Gastrocnemius medialis (tissue), 4 donors: ENCODE measurements around the gene NOL4L. TPM values are rescaled to one million over a fixed set of nuclear protein-coding genes. Genes with fewer than 3 reads are reported as not detected.
"Not testable (repeated sequence)": the region's sequence is repeated elsewhere in the genome, so short reads cannot be mapped to it uniquely, and the experiment has no call there.

Experiments
- ATAC-seq, 2 donors: fragments of 150-250 bp; one replicate each; pipeline ENCODE4 v1.9.1; 2016
- DNase-seq, 2 donors: peaks; one replicate each; pipeline ENCODE4 v3.0.0-alpha.2; 2019
- H3K27ac ChIP-seq, 4 donors: fragments of 200-600 bp; sonication (generic); 1 replicate in 1 of 4; 2 replicates in 3 of 4; pipeline ENCODE4 v1.5.1; 2016 to 2018; ENCODE audit warnings: mild to moderate bottlenecking in 2 of 4, moderate library complexity in 1 of 4
- H3K27me3 ChIP-seq, 3 donors: fragments of 200-600 bp; sonication (generic) in 2 of 3; 1 replicate in 1 of 3; 2 replicates in 2 of 3; pipeline versions ENCODE4 v1.5.1 to v1.6.0; 2016 to 2019; ENCODE audit warnings: mild to moderate bottlenecking in 1 of 3, moderate library complexity in 1 of 3
- H3K36me3 ChIP-seq, 2 donors: fragments of 200-600 bp; sonication (generic) in 1 of 2; one replicate each; pipeline ENCODE4 v1.5.1; 2017 to 2018
- H3K4me1 ChIP-seq, 2 donors: fragments of 200-600 bp; sonication (generic) in 1 of 2; one replicate each; pipeline ENCODE4 v1.5.1; 2016 to 2017; ENCODE audit warnings: mild to moderate bottlenecking in 2 of 2
- H3K4me3 ChIP-seq, 4 donors: fragments of 200-600 bp; sonication (generic) in 3 of 4; 1 replicate in 1 of 4; 2 replicates in 3 of 4; pipeline ENCODE4 v1.5.1; 2016 to 2019; ENCODE audit warnings: mild to moderate bottlenecking in 2 of 4
- H3K9me3 ChIP-seq, 3 donors: fragments of 200-600 bp; sonication (generic) in 2 of 3; 1 replicate in 1 of 3; 2 replicates in 2 of 3; pipeline ENCODE4 v1.5.1; 2016 to 2019
- CTCF ChIP-seq, 5 experiments: fragments of 450-650 bp in 3 of 5; fragments of 200-600 bp in 2 of 5; sonication (generic) in 2 of 5; IDR thresholded peaks in 4 of 5; conservative IDR thresholded peaks in 1 of 5; 1 replicate in 4 of 5; 2 replicates in 1 of 5; pipeline ENCODE4 v1.5.1; 2016 to 2019; ENCODE audit warnings: antibody characterized with exemption in 5 of 5, mild to moderate bottlenecking in 3 of 5, moderate library complexity in 3 of 5
- POLR2A ChIP-seq, 2 donors: fragments of 450-650 bp; IDR thresholded peaks; one replicate each; pipeline ENCODE4 v1.6.1; 2017; ENCODE audit warnings: antibody characterized with exemption in 2 of 2, mild to moderate bottlenecking in 2 of 2, moderate library complexity in 2 of 2
- in situ Hi-C, 4 donors: fragments of 200-750 bp; cut with MboI; loops; one replicate each; pipeline versions ENCODE4 v1.15.0 to v1.8.0; 2017; ENCODE audit warnings: low sequenced_read_pairs in 4 of 4
- intact Hi-C: fragments of 100-400 bp; cut with DNase I; formaldehyde crosslinking; loops from one replicate; pipeline ENCODE4 v1.15.1; 2023; ENCODE audit warnings: low total_unique reads
- total RNA-seq, 4 donors: library from RNA; depleted of rRNA; stranded (reverse); fragments of >200 nt; gene quantifications; one replicate each; pipeline versions ENCODE4 v1.1.0 to v1.2.3, GENCODE V29; 2016

NOL4L gene
- total RNA-seq, 4 donors from 2014 or later: 1.4 to 1.9 (median 1.7) TPM

- DNase-seq (no peak), ATAC-seq (no peak)
- peaks cover 0 to 4% (median 0%) of the 10 kb centered on the region in 3 donors for H3K27me3 ChIP-seq
- no peaks in the 10 kb centered on the region for H3K36me3 ChIP-seq
- H3K9me3 ChIP-seq: no peaks in the 10 kb centered on the region
- H3K4me1 ChIP-seq: no peaks in the 10 kb centered on the region
- TF ChIP-seq POLR2A (IDR thresholded peaks at IDR 0.05) (no peak), CTCF (IDR thresholded peaks at IDR 0.05 in 4 of 5, conservative IDR thresholded peaks at IDR 0.05 in 1 of 5) (no peak)
- no peak overlapping the region for H3K27ac ChIP-seq
- intact Hi-C loops: no loop called here
- in situ Hi-C loops: no loop called here
- no peak overlapping the region for H3K4me3 ChIP-seq
These were observed 6.2 kb downstream of the NOL4L start for GRCh38 chr20:32578840-32579390.

- ATAC-seq, H3K27me3 ChIP-seq, H3K4me1 ChIP-seq, intact Hi-C loops, H3K4me3 ChIP-seq, H3K27ac ChIP-seq, DNase-seq, in situ Hi-C loops, H3K36me3 ChIP-seq, H3K9me3 ChIP-seq: not testable (repeated sequence)
These were observed 7.1 kb downstream of the NOL4L start for GRCh38 chr20:32578062-32578461.

- Histone ChIP-seq H3K4me3 (no peak overlapping the region), H3K9me3 (no peaks in the 10 kb centered on the region), H3K27ac (no peak overlapping the region), H3K36me3 (no peaks in the 10 kb centered on the region), H3K27me3 (peaks cover 0 to 2% (median 0%) of the 10 kb centered on the region in 3 donors), H3K4me1 (no peaks in the 10 kb centered on the region)
- ATAC-seq (no peak), DNase-seq (no peak)
- intact Hi-C loops (no loop called here), in situ Hi-C loops (no loop called here)
- TF ChIP-seq CTCF (IDR thresholded peaks at IDR 0.05 in 4 of 5, conservative IDR thresholded peaks at IDR 0.05 in 1 of 5) (no peak), POLR2A (IDR thresholded peaks at IDR 0.05) (no peak)
These were observed 7.5 kb downstream of the NOL4L start for GRCh38 chr20:32577657-32578056.

GRCh38 chr20:32577023-32577422 lies 8.1 kb downstream of the NOL4L start:
- no peak overlapping the region for H3K4me3 ChIP-seq
- in situ Hi-C loops (no loop called here), intact Hi-C loops (no loop called here)
- DNase-seq (no peak), ATAC-seq (no peak)
- no peaks in the 10 kb centered on the region for H3K4me1 ChIP-seq
- no peaks in the 10 kb centered on the region for H3K27me3 ChIP-seq
- no peak overlapping the region for H3K27ac ChIP-seq
- no peaks in the 10 kb centered on the region for H3K36me3 ChIP-seq
- no peak for TF ChIP-seq CTCF (IDR thresholded peaks at IDR 0.05 in 4 of 5, conservative IDR thresholded peaks at IDR 0.05 in 1 of 5)
- no peak for TF ChIP-seq POLR2A (IDR thresholded peaks at IDR 0.05)
- no peaks in the 10 kb centered on the region for H3K9me3 ChIP-seq

GRCh38 chr20:32576560-32576959 lies 8.6 kb downstream of the NOL4L start:
- Histone ChIP-seq H3K27ac (no peak overlapping the region), H3K4me3 (no peak overlapping the region), H3K9me3 (no peaks in the 10 kb centered on the region), H3K4me1 (no peaks in the 10 kb centered on the region), H3K27me3 (no peaks in the 10 kb centered on the region), H3K36me3 (no peaks in the 10 kb centered on the region)
- intact Hi-C loops: no loop called here
- no peak for TF ChIP-seq POLR2A (IDR thresholded peaks at IDR 0.05)
- TF ChIP-seq CTCF (IDR thresholded peaks at IDR 0.05 in 4 of 5, conservative IDR thresholded peaks at IDR 0.05 in 1 of 5): no peak
- ATAC-seq: no peak
- no peak for DNase-seq
- in situ Hi-C loops: no loop called here
